ENCODE results near the gene KRT80. TPM values are rescaled to one million over a fixed set of nuclear protein-coding genes. Genes with fewer than 3 reads are reported as not detected.
A peak's percentile ranks its signal among the peaks of the same experiment; 100 is the strongest.

The KRT80 gene
- total RNA-seq, 4 donors from 2014 or later: 0.34 to 1.6 TPM; not detected in 2

- Histone ChIP-seq H3K4me1 (peaks cover 51 to 59% of the 10 kb centered on the region in 2 donors), H3K4me3 (replicated peaks in 1 of 3) (peak overlapping the region in 1 of 3 donors; percentile 71), H3K9me3 (no peaks in the 10 kb centered on the region), H3K36me3 (peaks cover 7% of the 10 kb centered on the region in 2 donors), H3K27me3 (no peaks in the 10 kb centered on the region), H3K27ac (peak overlapping the region; percentile 99 to 100 (median 99))
- 37 to 41% methylated on average over 10 to 11 of the region's 12 CpGs for WGBS, 2 donors
- TF ChIP-seq POLR2A (IDR thresholded peaks at IDR 0.05) (no peak), CTCF (IDR thresholded peaks at IDR 0.05) (no peak)
- no peak for DNase-seq
- intact Hi-C loops (cut with DNase I): no loop called here
Observed at GRCh38 chr12:52232203-52232673, 40.4 kb upstream of the KRT80 start.

GRCh38 chr12:52231305-52232202 lies 39.7 kb upstream of the KRT80 start:
- no peaks in the 10 kb centered on the region for H3K27me3 ChIP-seq
- 45 to 50% methylated on average over 15 to 16 of the region's 16 CpGs for WGBS, 2 donors
- peak overlapping the region; percentile 99 to 100 (median 99) for H3K27ac ChIP-seq
- no peaks in the 10 kb centered on the region for H3K9me3 ChIP-seq
- TF ChIP-seq CTCF (IDR thresholded peaks at IDR 0.05) (no peak), POLR2A (IDR thresholded peaks at IDR 0.05) (peak in 1 of 2 donors; percentile 27)
- H3K36me3 ChIP-seq: peaks cover under 1 to 7% of the 10 kb centered on the region in 2 donors
- intact Hi-C loops (cut with DNase I): no loop called here
- no peak overlapping the region for H3K4me3 ChIP-seq (replicated peaks in 1 of 3)
- peak; percentile 61 to 70 for DNase-seq
- H3K4me1 ChIP-seq: peaks cover 49 to 55% of the 10 kb centered on the region in 2 donors

GRCh38 chr12:52230364-52231281 lies 38.8 kb upstream of the KRT80 start:
- Histone ChIP-seq H3K4me3 (replicated peaks in 1 of 3) (no peak overlapping the region), H3K9me3 (no peaks in the 10 kb centered on the region), H3K36me3 (peaks cover 0 to 6% of the 10 kb centered on the region in 2 donors), H3K27me3 (no peaks in the 10 kb centered on the region), H3K4me1 (peaks cover 48 to 55% of the 10 kb centered on the region in 2 donors), H3K27ac (peak overlapping the region; percentile 99 to 100 (median 99))
- DNase-seq: peak; percentile 94
- WGBS, 2 donors: 38 to 39% methylated on average over 8 of the region's 8 CpGs
- intact Hi-C loops (cut with DNase I): no loop called here
- TF ChIP-seq CTCF (IDR thresholded peaks at IDR 0.05): peak in 1 of 6 experiments; percentile 13
- peak in 1 of 2 donors; percentile 76 for TF ChIP-seq POLR2A (IDR thresholded peaks at IDR 0.05)

- Histone ChIP-seq H3K4me1 (peaks cover 44 to 55% of the 10 kb centered on the region in 2 donors), H3K9me3 (no peaks in the 10 kb centered on the region), H3K27ac (peak overlapping the region; percentile 99 to 100 (median 99)), H3K36me3 (no peaks in the 10 kb centered on the region), H3K4me3 (replicated peaks in 1 of 3) (no peak overlapping the region), H3K27me3 (no peaks in the 10 kb centered on the region)
- TF ChIP-seq POLR2A (IDR thresholded peaks at IDR 0.05) (no peak), CTCF (IDR thresholded peaks at IDR 0.05) (no peak)
- peak in 1 of 2 donors; percentile 0 for DNase-seq
- intact Hi-C loops (cut with DNase I): no loop called here
- 85 to 87% methylated on average over 2 of the region's 2 CpGs for WGBS, 2 donors
Observed at GRCh38 chr12:52229836-52230343, 38.1 kb upstream of the KRT80 start.
